HG02759 (cell line): ENCODE results near the gene DAB1.

Source experiments
- ATAC-seq: cut with Tn5 transposase; IDR thresholded peaks from one replicate; pipeline ENCODE4 v1.9.1; 2021; ENCODE audit warnings: mild to moderate bottlenecking, moderate library complexity; ENCODE audit not compliant: unreplicated experiment

Gene DAB1

DNA sequence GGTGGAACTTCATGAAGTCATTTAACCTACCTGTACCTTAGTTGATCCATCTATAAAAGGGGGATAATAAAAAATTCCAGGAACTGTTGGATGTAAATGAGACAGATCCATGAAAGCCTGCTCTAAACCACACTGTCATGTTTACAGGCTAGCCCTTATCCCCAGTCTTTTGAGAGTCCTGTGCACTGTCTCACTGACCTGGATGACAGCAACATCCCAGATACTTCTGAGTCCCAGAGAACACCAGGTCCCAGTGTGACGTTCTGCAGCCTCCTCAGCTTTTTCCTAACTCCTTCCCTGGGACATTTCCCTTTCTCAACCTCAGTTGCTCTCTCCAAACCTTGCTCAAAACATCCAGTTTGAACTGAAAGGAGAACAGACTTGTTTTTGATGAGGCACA lies 292.6 kb downstream of the DAB1 start:
- ATAC-seq, result no peak

DNA sequence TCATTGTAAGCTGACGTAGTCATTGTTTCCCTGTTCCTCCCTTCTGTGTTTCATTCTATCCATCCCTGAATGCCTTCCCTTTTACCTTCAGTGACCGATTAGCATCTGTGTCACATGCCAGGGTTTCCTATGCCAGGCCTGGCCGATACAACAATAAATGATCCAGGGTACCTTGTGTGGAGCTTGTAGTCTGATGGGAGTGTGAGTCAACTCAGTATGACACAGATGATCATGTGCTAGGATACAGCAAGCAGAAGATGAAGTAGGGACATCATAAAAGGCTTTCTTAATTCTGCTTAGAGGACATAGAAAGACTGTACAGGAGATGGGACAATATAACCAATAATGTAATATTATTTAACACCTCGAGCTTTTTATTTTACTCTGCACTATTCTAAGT lies 294.0 kb downstream of the DAB1 start:
- no peak for ATAC-seq

DNA sequence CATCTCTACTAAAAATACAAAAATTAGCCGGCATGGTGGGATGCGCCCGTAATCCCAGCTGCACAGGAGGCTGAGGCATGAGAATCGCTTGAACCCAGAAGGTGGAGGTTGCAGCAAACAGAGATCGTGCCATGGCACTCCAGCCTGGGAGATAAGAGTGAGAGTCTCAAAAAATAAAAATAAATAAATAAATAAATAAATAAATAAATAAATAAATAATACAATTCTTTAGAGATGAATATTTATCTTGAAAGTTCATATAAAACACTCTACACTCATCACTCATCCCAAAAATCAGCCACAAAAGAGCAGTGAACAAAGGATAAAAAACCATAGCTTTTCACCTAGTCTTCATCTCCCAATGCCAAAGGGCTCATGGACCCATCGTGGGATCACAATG lies 295.9 kb downstream of the DAB1 start:
- no peak for ATAC-seq

DNA sequence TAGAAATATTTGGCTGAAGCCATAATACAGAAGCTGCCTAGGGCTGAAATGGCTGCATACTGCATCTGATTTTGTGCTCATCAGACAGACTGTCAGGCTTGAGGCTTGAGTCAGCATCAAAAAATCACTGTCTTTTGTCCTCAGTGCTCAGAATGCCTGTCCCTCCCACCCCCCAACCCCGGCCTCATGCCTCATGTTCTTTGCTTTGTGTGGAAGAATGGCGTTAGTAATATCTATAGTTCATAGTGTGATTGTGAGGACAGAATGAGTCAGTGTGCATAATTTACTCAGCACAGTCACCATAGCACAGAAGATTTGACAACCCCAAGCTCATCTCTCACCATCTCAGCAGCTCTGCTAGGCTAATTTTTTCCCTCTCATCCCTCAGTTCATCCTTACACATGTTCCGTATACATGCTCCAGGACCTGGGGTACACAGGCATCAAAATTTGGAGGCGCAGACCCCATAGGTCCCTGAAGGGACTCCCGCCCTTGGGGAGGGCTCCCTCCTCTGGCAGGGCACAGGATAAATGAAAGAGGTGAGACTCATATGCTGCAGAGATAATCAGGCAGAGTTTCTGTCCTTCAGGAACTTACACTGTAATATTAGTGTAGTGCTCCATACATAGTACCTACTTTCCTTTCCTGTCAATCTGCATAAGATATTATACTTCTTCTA lies 299.0 kb downstream of the DAB1 start:
- ATAC-seq, result peak; percentile 75

DNA sequence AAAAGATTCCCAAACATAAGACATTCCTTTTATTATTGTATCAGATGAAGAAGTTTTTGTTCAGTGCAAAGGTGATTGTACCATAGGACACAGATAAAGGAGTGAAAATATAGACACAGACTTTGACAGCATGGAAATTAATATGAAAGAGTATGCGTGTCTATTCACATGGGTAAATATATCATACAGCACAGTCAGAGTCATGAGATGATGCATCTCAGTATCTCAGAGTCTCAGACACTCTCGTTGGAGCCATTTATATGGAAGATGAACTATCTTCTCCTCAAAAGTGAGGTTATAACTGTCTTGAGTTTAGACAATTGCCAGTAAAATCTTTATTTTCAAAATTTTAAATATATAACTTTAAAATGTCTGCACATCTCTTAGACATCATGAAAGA lies 299.7 kb downstream of the DAB1 start:
- ATAC-seq, result no peak

DNA sequence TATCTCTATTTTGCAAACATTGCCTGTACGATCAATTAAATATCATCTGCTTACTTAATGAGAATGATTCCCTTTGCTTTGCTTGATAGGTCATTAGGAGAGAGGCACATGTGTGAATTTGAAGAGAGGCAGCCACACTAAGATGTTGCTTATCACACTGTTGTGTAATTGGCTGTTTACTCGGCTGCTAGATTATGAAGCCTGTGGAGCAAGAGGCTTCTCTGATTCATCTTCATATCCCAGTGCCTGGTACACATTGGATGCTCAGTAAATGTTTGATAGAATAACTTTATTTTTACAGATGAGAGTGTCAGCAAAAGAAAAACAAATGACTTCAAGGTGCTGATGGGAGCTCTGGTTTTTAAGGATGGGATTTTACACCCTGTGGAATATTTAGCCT lies 301.8 kb downstream of the DAB1 start:
- no peak for ATAC-seq

DNA sequence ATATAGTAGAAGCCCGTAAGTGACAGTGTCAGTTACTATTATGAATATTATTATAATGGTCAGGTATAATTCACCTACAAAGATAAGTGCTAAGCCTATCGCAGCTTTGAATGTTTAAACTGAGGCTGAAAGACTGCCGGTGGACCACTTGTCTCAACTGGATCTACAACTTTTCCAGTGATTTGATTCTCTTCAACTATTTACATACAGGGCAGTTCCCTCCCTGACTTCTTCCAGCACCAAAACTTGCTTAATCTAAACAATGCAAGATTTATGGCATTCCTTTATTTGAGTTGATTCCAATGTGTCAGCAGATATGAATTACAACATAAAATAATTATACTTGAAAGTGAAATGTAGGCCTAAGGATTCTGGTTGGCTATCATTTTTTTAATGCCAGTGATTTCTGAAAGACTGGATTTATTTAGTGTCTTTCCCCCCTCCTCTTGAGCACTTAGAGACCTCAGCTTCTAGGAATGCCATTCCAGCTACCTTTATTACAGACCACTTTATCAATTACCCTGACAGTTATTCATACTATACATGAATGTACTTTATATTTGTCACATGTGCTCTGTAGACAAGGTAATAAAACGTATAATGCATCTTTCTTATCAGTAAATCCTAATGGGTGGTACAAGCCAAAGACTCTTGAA lies 304.8 kb downstream of the DAB1 start:
- ATAC-seq, result no peak

DNA sequence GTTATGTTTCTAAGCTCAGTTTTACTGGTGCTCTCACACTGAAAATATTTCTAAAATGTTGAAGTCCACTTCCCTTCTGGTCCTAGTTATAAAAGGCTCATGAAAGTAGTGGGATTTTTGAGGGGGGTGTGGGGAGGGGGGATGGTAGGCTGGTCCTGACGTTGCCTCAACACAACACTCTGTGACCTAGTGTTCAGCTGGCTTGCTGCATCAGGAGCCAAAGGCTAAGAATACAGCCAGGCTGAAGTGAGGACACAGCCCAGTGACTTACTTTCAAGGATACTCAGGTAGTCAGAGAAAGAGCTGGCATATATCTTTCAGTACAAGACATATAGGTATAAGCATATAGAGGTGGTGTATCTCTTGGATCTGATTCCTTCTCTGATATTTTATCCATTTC lies 306.1 kb downstream of the DAB1 start:
- ATAC-seq, result no peak

DNA sequence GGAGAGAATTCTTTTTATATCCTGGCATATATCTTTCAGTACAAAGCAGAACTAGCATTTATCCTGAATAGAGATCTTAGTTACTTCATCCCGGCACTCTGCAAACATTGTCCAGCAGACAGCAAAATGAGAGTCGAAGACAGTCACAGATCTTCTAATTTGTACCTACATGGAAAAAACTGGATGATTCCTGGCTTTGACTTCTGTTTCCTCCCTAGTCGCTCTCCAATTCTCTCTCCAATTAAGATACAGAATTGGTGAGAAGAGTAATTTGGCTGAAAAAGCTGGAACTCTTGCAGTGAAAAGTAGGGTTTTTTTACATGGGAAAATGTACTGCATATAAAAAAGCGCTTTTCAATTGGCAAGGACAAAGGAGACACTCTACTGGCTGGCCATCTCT lies 307.0 kb downstream of the DAB1 start:
- ATAC-seq, result no peak

DNA sequence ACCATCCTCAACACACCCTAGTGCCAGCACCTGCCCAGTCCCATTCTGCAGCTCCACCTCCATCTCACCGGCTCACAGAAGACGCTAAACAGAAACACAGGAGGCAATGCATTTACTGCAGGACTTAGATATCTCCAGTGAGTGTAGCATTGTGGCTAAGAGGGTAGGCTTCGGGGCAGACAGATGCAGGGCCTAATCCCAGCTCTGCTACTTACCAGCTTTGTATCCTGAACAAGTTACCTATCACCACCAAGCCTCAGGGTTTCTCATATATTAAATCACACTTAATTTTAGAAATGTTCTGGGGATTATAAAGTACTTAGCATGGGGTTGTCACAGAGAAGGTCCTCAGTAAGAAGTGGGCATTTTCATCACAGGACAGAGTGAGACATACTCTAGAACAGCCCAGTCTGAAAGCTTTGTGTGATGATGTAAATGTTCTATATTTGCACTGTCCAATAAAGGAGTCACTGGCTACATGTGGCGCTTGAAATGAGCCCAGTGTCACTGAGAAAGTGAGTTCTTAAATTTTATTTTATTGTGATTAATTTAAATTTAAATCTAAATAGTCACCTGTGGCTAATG lies 308.7 kb downstream of the DAB1 start:
- no peak for ATAC-seq

DNA sequence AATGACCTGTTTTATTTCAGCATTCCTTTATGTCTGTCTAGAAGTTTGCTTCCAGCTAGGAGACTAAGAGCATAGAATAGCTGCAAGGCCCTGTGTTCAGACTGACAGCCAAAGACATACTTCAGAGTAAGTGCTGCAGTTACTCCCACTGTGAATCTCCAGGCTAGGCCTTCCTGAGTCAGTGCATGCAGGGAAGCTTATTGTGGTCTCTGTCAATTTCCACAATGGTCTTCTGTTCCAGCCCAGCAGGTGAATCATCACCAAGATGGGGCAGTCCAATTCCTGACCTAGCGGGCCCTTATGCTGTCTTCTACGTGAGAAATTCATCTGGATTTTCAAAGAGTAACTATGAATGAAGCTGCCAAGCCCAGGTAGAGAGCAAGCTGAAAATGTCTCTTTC lies 311.7 kb downstream of the DAB1 start:
- ATAC-seq, result no peak

DNA sequence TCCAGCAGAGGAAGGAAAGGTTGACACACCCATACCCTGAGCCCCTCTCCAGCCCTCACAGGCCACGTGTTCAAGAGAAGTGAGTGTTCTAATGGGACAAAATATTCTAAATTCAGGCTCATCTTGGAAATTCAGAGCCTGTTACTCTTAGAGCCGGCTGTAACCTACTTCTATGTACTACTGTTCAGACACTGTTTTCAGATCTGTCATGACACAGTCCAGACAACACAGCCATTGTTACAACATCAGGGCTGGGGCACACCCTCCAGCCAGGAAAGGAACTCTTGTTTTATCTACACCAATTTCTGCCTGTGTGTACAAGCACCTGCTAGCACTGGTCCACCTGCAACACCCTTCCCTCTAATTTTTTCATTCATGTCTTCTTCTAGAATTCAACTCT lies 312.7 kb downstream of the DAB1 start:
- no peak for ATAC-seq

DNA sequence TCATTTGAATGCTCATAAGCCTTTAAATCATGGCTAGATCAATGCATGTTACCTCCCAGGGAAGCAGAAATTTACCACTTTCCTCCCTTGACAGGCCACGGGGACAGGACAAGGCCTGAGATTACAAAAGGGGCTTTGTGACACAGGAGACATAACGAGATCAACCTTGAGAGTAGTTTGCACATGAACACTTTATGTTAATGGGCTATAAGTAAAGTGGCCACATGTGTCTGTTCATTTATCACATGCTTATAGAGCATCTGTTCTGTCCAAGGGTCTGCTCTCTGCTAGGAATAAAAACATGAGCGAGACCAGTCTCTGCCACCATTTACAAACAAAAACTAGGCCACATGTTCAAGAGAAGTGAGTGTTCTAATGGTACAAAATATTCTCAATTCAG lies 314.0 kb downstream of the DAB1 start:
- ATAC-seq, result no peak

DNA sequence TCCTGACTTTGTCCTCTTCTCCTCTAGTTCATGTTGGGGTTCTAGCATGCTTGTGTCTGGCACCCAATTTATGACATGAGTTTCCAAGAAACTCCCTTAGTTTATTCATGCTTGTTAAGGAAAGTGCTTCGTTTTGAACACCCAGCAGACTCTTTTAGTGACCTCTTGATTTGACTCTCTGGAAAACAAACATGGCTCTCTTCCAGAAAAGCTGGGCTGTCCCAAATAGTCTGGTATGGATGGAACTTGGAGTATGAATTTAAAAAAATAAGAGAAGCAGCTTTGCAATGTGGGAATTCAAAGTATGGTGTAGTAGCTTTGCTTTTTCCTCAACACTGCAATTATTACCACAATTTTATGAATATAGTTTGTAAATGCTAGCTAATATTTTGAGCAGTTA lies 314.6 kb downstream of the DAB1 start:
- ATAC-seq, result no peak

DNA sequence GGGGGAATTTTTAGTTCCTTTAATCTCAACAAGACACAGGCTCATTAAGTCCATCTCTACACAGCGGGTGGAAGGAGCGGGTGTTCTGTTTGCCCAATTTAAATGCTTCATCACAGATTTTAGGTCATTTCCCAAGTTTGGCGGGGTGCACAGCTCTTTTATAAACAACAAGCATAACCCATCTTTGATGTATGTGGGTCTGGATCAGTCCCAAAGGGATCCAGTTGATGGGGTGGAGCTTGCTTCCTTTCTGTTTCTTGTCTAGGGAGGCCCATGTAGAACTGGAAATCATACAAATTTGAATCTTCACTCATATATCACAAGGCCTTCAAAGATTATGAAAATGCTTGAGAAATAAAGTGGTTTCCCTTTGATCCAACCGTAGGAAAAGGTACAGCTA lies 317.6 kb downstream of the DAB1 start:
- ATAC-seq, result no peak

DNA sequence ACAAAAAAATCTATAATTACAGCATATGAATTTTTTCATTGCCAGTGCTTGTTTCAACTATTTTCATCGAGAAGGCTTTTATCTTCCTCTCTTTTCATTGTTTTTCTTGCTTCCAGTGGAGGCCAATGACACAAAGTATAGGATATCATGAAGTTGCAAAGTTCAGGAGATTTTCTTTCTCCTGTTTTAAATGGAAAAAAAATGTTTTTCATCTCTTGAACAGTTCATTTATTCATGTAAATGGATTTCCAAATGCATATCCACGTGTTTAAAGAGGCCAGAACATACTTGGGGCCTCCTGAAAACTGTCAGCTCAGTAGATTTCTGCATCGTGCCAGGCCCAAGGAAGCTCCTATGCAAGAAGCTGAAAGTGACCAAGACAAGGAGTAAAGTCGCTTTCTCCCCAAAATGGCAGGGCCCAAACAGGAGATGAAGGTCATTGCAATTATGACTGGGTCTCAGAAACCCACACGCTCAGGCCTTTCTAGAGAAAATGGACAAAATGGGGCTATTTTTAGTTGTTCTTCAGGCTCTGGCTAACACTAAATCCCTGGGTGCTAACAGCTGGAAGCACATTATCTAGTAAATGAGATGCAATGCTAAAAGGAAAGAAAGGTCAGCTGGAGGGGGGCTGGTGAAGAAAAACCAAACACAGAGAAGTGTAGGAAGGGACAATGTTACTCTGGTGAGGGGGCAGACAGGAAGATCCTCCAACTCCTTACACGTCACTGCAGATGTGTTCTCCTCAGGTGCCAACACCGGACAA lies 321.1 kb downstream of the DAB1 start:
- ATAC-seq, result no peak

DNA sequence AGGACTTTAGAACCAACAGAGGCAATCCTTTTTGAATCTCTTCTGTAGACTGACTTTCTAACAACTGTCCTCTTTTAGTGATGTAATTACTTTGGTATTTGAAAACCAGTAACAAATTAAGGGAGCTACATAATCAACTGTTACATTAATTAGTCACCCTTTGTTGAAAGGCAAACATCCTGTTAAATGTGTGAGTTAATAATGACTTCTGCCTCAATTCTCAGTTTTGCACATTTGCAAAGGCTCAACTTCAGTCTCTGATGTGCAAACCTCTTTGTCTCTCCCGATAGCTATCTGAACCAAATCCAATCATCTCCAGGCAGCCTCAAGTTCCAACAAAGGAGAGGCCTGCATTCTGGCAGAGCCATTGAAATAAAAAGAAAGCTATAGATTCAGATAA lies 322.7 kb downstream of the DAB1 start:
- no peak for ATAC-seq

DNA sequence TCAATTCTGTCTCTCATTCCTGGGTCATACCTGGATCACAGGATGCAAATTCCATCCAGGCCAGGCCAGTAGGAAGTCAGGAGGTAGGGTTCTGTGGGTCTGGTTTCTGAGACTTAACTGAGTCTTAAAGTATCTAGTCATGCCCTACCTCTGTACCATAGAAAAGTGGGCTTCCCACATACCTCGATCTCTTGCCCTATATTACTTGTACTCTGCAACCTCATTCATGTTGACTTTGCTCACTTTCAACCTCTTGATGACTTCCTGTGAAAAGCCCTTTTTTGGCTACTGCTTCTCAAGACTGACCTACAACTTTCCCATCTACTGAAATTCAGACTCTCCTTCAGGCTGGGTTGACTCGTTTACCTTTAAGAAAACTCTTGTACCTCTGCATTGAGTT lies 329.1 kb downstream of the DAB1 start:
- no peak for ATAC-seq

DNA sequence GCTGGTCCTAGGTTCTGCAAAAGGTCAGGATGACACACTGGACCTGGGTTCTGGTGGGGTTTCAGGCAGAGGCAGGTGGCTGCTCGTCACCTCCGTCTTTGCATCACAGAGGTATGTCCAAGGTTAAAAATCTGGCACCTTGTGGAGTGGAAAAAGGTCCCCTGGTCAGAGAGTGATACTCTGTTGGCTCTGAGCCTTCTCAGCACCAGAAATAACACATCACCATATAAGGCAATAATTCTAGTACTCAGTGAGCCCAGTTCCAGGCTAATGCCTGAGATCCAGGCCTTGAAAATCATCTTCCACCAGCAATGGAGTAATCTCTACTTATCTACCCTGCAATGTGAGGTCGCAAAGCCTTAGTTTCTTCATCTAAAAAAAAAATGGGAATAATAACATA lies 330.7 kb downstream of the DAB1 start:
- no peak for ATAC-seq

DNA sequence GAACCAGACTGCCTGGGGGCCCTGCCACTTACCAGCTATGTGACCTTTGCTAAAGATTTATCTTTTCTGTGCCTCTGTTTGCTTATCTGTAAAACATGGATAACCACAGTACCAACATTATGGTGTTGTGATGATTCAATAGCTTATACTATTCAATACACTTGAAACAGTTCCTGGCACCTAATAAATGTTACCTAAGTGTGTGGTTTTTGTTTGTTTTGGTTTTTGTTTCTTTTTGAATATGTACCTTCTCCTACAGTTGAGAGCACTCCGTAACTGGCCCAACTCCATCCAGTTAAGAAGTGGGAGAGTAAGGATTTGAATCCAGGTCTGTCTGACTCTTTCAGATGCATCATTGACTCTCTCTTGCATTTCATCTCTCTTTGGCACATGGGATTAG lies 332.2 kb downstream of the DAB1 start:
- no peak for ATAC-seq

DNA sequence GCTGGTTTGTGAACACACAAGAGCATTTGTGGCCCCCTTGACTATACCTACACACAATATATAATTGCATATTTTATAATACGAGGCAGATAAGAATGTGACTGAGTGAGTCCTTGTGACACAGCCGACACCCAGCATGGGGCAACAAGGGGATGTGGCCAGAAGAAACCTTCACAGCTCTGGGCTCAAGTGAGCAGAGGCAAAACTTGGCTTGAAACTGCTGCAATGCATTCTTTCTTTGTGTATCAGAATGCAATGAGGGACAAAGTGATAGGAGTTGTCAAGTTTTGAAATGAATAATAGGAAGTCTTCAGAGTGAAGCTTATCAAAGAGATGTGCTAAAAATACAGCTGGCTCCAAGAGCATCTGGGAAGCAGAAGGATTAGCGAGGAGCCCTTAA lies 334.0 kb downstream of the DAB1 start:
- ATAC-seq, result no peak

DNA sequence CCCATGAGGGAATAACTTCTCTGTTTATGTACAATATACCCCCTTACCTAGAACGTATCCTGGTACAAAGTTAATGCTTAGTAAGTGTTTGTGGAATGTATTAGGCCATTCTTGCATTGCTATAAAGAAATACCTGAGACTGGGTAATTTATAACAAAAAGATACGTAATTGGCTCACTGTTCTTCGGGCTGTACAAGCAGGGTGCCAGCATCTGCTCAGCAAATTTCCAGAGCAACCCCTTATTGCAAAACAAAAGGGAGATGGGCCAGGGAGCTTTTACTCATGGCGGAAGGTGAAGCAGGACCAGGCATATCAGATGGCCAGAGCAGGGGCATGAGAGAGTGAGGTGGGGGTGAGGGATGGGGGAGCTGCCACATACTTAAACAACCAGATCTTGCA lies 334.6 kb downstream of the DAB1 start:
- no peak for ATAC-seq
